Mesodermal cell (in vitro differentiated cells): ENCODE measurements around the gene TSPAN5.

Experiments
- H3K27ac ChIP-seq: 2 replicates; pipeline ENCODE4 v1.7.0; 2013; ENCODE audit warnings: mild to moderate bottlenecking, low read depth, low read length, moderate library complexity; ENCODE audit not compliant: severe bottlenecking
- H3K36me3 ChIP-seq: 2 replicates; pipeline ENCODE4 v1.7.1; 2013; ENCODE audit warnings: mild to moderate bottlenecking, low read length, moderate library complexity; ENCODE audit not compliant: control insufficient read depth, insufficient read depth
- H3K4me1 ChIP-seq: one replicate; pipeline ENCODE4 v1.7.1; 2013; ENCODE audit warnings: mild to moderate bottlenecking, low read length; ENCODE audit not compliant: insufficient read depth, control insufficient read depth, poor library complexity, severe bottlenecking
- H3K4me3 ChIP-seq: 2 replicates; pipeline ENCODE4 v1.7.0; 2013; ENCODE audit warnings: low read length, control low read depth, mild to moderate bottlenecking; ENCODE audit not compliant: insufficient read depth, poor library complexity, severe bottlenecking; ENCODE audit errors: extremely low read depth
- H3K9me3 ChIP-seq: 2 replicates; pipeline ENCODE4 v1.7.1; 2013; ENCODE audit warnings: mild to moderate bottlenecking, low read length, moderate library complexity; ENCODE audit not compliant: control insufficient read depth
- WGBS, 2 experiments: methylation state at CpG; one replicate each; pipeline ENCODE4 v1.1.5; 2013; ENCODE audit warnings: missing lambda C conversion rate in 2 of 2; ENCODE audit not compliant: insufficient coverage in 2 of 2; 5-methylcytosine and 5-hydroxymethylcytosine counted together

TSPAN5 gene

DNA sequence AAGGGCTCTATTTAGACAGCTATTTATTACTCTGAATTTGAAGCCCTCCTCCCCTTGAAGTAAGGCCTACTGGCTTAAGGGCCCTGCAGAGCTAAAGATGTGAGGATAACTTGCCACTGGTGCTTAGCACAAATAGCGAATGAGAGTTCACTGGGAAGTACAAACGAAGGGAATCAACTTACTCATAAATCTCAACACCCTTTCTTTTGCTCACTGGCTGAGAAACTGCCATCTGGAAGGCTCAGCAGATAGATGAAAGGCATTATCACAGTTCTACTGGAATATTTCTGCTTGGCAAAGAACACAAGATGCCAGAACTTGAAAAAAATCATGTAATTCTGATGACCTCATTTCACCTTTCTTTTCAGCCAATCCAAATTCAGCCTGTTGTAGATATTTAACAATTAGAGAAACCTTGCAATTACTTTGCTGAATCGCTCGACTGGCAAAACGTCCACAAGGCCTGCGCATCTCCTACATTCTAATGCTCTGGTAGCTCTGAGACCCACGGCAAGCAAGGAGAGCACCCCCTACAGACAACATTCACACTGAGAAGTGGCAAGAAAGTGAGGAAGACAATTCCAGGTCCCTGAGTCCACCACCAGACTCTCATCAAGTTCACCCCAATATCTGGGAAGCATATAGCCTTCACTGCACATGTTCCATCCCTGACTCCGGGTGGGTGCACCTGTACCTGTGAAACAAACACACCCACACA lies 27.5 kb downstream of the TSPAN5 start:
- Histone ChIP-seq H3K9me3 (peaks cover 3% of the 10 kb centered on the region), H3K27ac (no peak overlapping the region), H3K4me3 (no peak overlapping the region), H3K4me1 (peaks cover 27% of the 10 kb centered on the region), H3K36me3 (peaks cover 13% of the 10 kb centered on the region)
- WGBS, 2 experiments, result 87 to 97% methylated on average over 3 of the region's 8 CpGs

DNA sequence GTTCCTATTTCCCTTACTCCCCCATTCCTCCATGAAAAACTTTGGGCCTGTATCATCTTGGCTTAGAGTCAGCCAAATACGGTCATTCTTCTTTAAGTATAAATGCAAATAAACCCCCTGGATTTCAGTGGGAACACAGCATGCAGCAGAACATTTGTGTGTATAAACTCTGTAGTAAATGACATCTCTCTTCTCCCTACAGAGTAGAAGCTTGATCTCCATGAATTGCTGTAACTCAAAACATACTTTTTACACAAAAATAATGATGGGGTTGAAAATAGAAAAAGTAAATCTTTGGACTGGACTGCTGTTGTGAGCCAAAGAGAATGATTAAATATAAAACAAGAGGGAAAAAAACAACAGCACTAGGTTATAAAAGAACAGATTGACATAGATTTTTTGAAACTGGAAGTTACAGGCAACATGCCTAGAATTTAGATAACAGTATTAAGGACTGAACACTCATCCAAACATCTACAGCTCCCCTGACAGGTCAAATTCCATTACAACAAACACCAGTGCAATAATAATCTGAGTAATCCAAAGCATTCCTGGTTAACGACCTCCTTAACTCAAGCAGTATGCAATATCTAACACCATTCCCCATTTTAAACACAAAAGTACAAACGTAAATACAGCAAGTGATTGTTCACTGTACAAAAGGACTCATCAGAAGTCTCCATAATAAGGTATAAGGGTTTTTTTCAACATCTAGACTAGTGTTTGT lies 30.7 kb downstream of the TSPAN5 start:
- Histone ChIP-seq H3K4me3 (no peak overlapping the region), H3K36me3 (peaks cover 3% of the 10 kb centered on the region), H3K4me1 (peaks cover 42% of the 10 kb centered on the region), H3K27ac (peak overlapping the region; percentile 60), H3K9me3 (peaks cover 3% of the 10 kb centered on the region)
- 60% methylated on average over 1 of the region's 3 CpGs; no CpG with 5 or more reads in 1 of the 2 experiments for WGBS, 2 experiments

DNA sequence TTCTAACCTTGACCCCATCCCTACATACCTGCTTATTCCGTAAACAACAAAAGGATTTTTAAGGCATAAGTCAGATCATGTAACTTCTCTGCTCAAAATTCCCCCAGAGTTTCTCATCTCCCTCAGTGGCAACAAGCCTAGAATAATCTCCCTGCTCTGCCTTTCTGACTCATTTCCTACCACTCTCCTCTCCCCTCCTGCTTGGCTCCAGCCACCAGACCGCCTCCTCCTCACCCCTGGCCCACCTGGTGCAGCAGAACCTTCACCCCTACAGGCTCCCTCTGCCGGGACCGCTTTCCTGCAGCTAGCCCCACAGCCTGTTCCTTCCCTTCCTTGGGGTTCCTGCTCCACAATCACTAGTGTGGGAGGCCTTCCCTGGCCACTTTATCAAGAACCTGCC lies 32.1 kb downstream of the TSPAN5 start:
- WGBS, 2 experiments, result 62 to 83% methylated on average over 1 to 4 of the region's 4 CpGs
- H3K4me1 ChIP-seq, result peaks cover 33% of the 10 kb centered on the region
- no peak overlapping the region for H3K4me3 ChIP-seq
- peaks cover 3% of the 10 kb centered on the region for H3K9me3 ChIP-seq
- peak overlapping the region; percentile 41 for H3K27ac ChIP-seq
- H3K36me3 ChIP-seq, result no peaks in the 10 kb centered on the region

DNA sequence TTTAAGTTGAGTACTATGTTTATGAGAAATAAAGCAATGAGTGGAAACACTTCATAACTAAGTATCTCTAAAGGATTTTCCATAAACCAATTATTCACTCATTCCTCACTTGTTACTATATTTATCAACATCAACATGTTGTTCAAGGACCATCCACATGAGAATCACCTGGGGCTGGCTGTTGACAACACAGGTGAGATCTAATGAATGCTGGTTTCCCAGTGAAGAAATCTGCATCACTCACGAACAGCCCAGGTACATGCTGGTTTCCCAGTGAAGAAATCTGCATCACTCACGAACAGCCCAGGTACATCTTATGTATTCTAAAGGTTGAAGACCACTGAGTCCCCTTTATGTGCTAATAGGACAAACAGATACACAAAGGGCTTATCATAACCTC lies 32.5 kb downstream of the TSPAN5 start:
- H3K9me3 ChIP-seq, result peaks cover 3% of the 10 kb centered on the region
- H3K36me3 ChIP-seq, result no peaks in the 10 kb centered on the region
- no peak overlapping the region for H3K27ac ChIP-seq
- WGBS, 2 experiments, result 71 to 82% methylated on average over 1 to 2 of the region's 2 CpGs
- H3K4me1 ChIP-seq, result peaks cover 33% of the 10 kb centered on the region
- no peak overlapping the region for H3K4me3 ChIP-seq

DNA sequence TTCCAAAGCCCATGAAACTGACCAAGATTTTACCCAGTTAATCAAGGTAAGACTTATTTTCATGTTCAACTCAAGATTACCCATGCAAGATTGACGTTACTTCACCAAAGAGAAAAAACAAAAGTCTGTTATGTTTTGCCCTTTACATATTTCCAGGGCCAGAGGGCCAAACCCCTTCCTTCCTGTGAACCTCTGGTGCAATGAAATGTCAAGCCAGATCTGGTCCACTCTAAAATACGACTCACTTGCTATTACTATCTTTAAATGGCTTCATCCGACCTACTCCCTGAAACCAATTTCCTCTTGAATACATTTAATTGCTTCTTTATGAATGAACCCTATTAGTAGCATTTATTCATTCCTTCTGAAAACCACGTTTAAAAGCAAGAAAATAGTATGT lies 33.0 kb downstream of the TSPAN5 start:
- H3K9me3 ChIP-seq, result peaks cover 3% of the 10 kb centered on the region
- H3K4me3 ChIP-seq, result no peak overlapping the region
- 92 to 93% methylated on average over 2 of the region's 4 CpGs for WGBS, 2 experiments
- no peaks in the 10 kb centered on the region for H3K36me3 ChIP-seq
- H3K27ac ChIP-seq, result no peak overlapping the region
- H3K4me1 ChIP-seq, result peaks cover 33% of the 10 kb centered on the region

DNA sequence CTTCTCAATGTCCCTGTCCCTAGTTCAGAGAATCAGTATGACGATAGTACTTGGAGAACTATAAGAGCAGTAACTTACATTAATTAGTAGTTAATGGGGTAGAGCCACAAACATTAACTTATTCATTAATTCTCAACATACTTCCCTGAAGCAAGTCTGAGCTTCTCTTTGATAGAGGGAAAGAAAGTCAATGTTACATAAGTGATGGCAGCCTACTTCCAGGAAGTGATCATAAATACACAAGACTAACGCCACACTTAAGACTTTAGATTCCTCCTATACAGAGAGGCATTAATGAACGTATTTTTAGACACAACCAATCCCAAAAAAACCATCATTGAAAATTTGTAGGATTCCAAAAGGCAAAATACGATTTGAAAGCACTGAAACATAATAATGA lies 33.8 kb downstream of the TSPAN5 start:
- WGBS, 2 experiments, result no CpG with 5 or more reads among the region's 4 CpGs
- peaks cover 33% of the 10 kb centered on the region for H3K4me1 ChIP-seq
- H3K36me3 ChIP-seq, result no peaks in the 10 kb centered on the region
- H3K4me3 ChIP-seq, result no peak overlapping the region
- no peak overlapping the region for H3K27ac ChIP-seq
- peaks cover 3% of the 10 kb centered on the region for H3K9me3 ChIP-seq

DNA sequence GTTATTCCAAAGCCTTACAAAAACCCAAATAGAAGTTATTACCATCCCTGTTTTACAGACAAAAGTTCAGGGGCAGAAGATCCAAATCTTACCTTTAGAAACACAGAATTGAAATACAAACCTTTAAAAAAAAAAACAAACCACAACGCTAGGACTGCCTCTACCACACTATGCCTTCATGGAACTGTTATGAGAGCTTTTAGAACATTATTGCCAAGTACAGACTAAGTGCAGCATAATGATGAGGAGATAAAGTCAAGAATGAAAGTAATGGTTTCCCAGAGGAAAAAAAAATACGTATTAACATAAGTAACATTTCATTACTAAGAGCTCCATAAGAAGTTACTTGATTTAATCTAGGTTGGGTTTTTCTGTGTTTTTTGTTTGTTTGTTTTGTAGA lies 34.3 kb downstream of the TSPAN5 start:
- no CpG with 5 or more reads among the region's 2 CpGs for WGBS, 2 experiments
- H3K36me3 ChIP-seq, result no peaks in the 10 kb centered on the region

DNA sequence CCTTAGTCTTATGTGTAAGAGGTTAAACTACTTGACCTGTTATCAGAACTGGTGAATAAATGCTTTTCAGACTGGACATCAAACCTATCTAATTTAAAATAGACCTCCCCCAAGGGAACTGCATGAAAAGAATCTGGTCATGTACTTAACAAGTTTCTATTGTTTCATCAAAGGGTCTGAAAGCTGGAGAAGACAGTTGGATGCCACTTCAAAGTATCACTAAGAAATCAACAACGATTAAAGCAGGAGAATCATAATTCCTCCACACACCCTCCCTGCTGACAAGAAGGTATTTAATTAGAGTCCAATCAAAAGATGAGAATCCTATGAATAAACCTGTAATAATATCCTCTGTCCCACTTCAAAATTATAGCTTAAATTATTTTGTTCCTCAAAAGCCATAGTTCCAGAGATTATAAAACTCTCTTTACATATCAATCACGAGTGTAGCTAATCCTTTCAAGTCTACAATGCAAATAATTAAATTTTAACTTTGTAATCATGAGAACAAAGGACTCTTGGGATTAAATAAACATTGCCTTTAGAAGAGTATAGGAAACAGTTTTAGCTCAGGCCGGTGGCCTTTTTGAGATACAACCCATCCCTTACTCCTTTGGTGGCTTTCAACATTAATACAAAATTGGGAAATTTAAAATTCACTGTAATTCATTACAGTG lies 35.1 kb downstream of the TSPAN5 start:
- no CpG with 5 or more reads among the region's 3 CpGs for WGBS, 2 experiments

More for the DNA sequence above, 34.3 kb downstream of the TSPAN5 start:
- no peak overlapping the region for H3K4me3 ChIP-seq
- H3K27ac ChIP-seq, result no peak overlapping the region
- H3K4me1 ChIP-seq, result peaks cover 33% of the 10 kb centered on the region
- H3K9me3 ChIP-seq, result peaks cover 3% of the 10 kb centered on the region

DNA sequence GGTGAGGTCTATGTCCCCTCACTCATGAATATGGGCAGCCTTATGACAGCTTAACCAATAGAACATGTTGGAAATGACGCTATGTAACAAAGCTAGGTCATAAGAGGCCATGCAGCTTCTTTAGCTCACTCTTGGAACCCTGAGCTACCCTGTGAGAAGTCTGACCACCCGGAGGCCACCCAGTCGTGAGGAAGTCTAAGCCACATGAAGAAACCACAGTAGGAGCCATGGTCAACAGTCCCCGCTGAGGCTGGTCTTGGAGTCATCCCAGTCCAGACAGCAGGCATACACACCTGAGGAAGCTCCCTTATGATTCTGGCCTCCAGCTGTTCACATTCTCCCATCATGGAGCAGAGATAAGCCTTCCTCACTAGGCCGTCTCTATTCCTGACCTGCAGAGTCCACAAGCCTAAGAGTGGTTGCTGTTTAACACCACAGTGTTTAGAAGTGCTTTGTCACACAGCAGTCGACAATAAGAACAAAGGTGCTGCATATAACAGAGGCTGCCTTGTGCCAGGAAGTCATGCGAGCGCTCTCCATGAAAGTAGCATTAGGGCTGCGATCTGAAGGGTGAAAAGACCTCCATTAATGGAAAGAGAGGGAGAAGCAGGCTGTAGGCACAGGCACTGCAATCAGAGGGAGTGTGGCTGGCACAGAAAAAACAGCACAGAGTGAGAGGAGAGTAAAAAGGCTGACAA lies 38.2 kb downstream of the TSPAN5 start:
- 73 to 87% methylated on average over 9 of the region's 9 CpGs for WGBS, 2 experiments

More for the DNA sequence above, 35.1 kb downstream of the TSPAN5 start:
- Histone ChIP-seq H3K4me3 (no peak overlapping the region), H3K36me3 (no peaks in the 10 kb centered on the region), H3K27ac (no peak overlapping the region), H3K4me1 (peaks cover 37% of the 10 kb centered on the region), H3K9me3 (peaks cover 3% of the 10 kb centered on the region)

DNA sequence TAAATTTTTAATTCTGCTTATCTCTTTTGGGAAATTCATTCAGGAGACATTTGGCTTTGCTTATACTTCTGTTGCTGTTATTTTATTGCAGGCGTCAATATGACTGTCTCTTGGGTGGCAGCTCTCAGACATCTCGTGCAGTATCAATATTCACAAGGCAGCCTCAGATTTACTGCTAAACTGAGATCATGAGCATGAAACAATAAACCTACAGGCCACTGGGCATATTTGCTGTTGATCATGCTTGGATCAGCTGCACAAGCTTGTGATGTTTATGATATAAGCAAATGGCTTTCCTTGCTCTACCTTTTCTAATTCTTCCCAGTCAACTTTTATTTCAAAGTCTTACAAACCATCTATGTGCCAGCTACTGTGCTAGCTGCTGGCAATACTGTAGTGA lies 39.2 kb downstream of the TSPAN5 start:
- Histone ChIP-seq H3K9me3 (no peaks in the 10 kb centered on the region), H3K27ac (no peak overlapping the region), H3K36me3 (no peaks in the 10 kb centered on the region), H3K4me3 (no peak overlapping the region), H3K4me1 (peaks cover 15% of the 10 kb centered on the region)
- WGBS, 2 experiments, result 93% methylated on average over 2 of the region's 2 CpGs; no CpG with 5 or more reads in 1 of the 2 experiments

More for the DNA sequence above, 38.2 kb downstream of the TSPAN5 start:
- H3K4me3 ChIP-seq, result no peak overlapping the region
- H3K27ac ChIP-seq, result no peak overlapping the region
- no peaks in the 10 kb centered on the region for H3K36me3 ChIP-seq
- peaks cover 20% of the 10 kb centered on the region for H3K4me1 ChIP-seq
- H3K9me3 ChIP-seq, result no peaks in the 10 kb centered on the region
